Esophagus squamous epithelium (tissue), 5 donors: ENCODE measurements around the gene NEO1. TPM values are rescaled to one million over a fixed set of nuclear protein-coding genes. Genes with fewer than 3 reads are reported as not detected.

ENCODE experiments used
- DNase-seq: peaks from one replicate; lab custom pipeline; 2025; lab: John Stamatoyannopoulos, UW
- H3K27ac ChIP-seq, 4 donors: fragments of 200-600 bp; sonication (generic); one replicate each; pipeline ENCODE4 v1.5.1; 2016 to 2019; ENCODE audit warnings: mild to moderate bottlenecking in 1 of 4
- H3K27me3 ChIP-seq, 4 donors: fragments of 200-600 bp; sonication (generic); 1 replicate in 3 of 4; 2 replicates in 1 of 4; pipeline versions ENCODE4 v1.5.1 to v1.6.0; 2017 to 2021; ENCODE audit warnings: antibody characterized with exemption in 1 of 4
- H3K36me3 ChIP-seq, 3 donors: fragments of 200-600 bp; sonication (generic); one replicate each; pipeline ENCODE4 v1.5.1; 2016 to 2019
- H3K4me1 ChIP-seq, 3 donors: fragments of 200-600 bp; sonication (generic); one replicate each; pipeline ENCODE4 v1.5.1; 2017 to 2019
- H3K4me3 ChIP-seq, 4 donors: fragments of 200-600 bp; sonication (generic); 1 replicate in 3 of 4; 2 replicates in 1 of 4; pipeline ENCODE4 v1.5.1; 2016 to 2019; ENCODE audit warnings: mild to moderate bottlenecking in 2 of 4, moderate library complexity in 1 of 4
- H3K9me3 ChIP-seq, 3 donors: fragments of 200-600 bp; sonication (generic); one replicate each; pipeline ENCODE4 v1.5.1; 2016 to 2019
- CTCF ChIP-seq, 6 experiments: fragments of 450-650 bp in 4 of 6; fragments of 200-600 bp in 2 of 6; sonication (generic) in 2 of 6; IDR thresholded peaks; one replicate each; pipeline ENCODE4 v1.5.1; 2016 to 2019; ENCODE audit warnings: antibody characterized with exemption in 6 of 6, mild to moderate bottlenecking in 4 of 6, moderate library complexity in 4 of 6
- POLR2A ChIP-seq, 4 donors: fragments of 450-650 bp; IDR thresholded peaks; one replicate each; pipeline ENCODE4 v1.6.1; 2017; ENCODE audit warnings: antibody characterized with exemption in 4 of 4, mild to moderate bottlenecking in 4 of 4, moderate library complexity in 3 of 4
- WGBS, 2 donors: methylation state at CpG; one replicate each; pipeline ENCODE4 v1.1.5; 2018; 5-methylcytosine and 5-hydroxymethylcytosine counted together
- intact Hi-C: fragments of 100-400 bp; cut with DNase I; formaldehyde crosslinking; loops from one replicate; pipeline ENCODE4 v1.15.0; 2022
- total RNA-seq, 4 donors: library from RNA; depleted of rRNA; stranded (reverse); fragments of >200 nt; gene quantifications; one replicate each; pipeline ENCODE4 v1.1.0, GENCODE V29; 2016
- donor health status: DM: yes; HTN: yes; CAD: no.

NEO1 gene
- total RNA-seq, 4 donors from 2014 or later: 9.2 to 32.0 (median 15.0) TPM

- intact Hi-C loops: no loop called here
Measured at GRCh38 chr15:73282567-73283365, 230.5 kb downstream of the NEO1 start.

GRCh38 chr15:73283366-73283962, 231.2 kb downstream of the NEO1 start:
- Histone ChIP-seq H3K4me3 (no peak overlapping the region), H3K36me3 (peaks cover 0 to 93% (median 0%) of the 10 kb centered on the region in 3 donors), H3K9me3 (no peaks in the 10 kb centered on the region), H3K27ac (no peak overlapping the region), H3K4me1 (no peaks in the 10 kb centered on the region), H3K27me3 (no peaks in the 10 kb centered on the region)
- WGBS, 2 donors: 85 to 87% methylated on average over 2 of the region's 2 CpGs
- no peak for TF ChIP-seq CTCF (IDR thresholded peaks at IDR 0.05)
- no peak for TF ChIP-seq POLR2A (IDR thresholded peaks at IDR 0.05)
- DNase-seq: no peak
- intact Hi-C loops: no loop called here

More at GRCh38 chr15:73282567-73283365, 230.5 kb downstream of the NEO1 start:
- Histone ChIP-seq H3K9me3 (no peaks in the 10 kb centered on the region), H3K36me3 (peaks cover 0 to 86% (median 0%) of the 10 kb centered on the region in 3 donors), H3K27me3 (no peaks in the 10 kb centered on the region), H3K27ac (no peak overlapping the region), H3K4me1 (no peaks in the 10 kb centered on the region), H3K4me3 (no peak overlapping the region)
- DNase-seq: no peak
- 91 to 94% methylated on average over 8 of the region's 8 CpGs for WGBS, 2 donors
- TF ChIP-seq POLR2A (IDR thresholded peaks at IDR 0.05) (no peak), CTCF (IDR thresholded peaks at IDR 0.05) (no peak)

DNA sequence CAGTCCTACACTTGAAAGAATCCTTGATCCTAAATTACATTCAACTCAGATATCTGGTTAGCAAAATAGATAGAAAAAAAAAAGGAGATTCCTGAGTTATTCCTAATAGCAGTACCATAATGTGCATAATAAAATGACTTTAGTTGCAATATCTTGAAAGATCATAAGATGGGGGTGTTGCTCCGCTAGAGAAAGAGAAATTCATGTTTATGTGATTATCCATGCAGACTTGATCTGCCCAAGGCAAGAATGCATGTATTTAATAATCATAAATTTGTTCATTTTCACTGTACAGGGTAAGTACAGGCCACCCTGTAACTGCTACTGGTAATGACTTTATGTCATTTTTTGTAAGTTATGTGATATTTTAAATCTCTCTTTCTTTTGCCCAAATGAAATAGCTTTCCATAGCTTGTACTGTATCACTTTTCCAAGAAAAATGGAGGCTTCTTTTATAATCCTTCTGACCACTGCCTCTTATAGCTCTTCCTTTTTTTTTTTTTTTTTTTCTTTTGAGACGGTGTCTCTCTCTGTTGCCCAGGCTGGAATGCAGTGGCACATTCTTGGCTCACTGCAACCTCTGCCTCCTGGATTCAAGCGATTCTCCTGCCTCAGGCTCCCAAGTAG, 231.9 kb downstream of the NEO1 start:
- WGBS, 2 donors: 64 to 70% methylated on average over 3 of the region's 3 CpGs
- H3K9me3 ChIP-seq: no peaks in the 10 kb centered on the region
- no peaks in the 10 kb centered on the region for H3K27me3 ChIP-seq
- no peak for DNase-seq
- TF ChIP-seq POLR2A (IDR thresholded peaks at IDR 0.05) (no peak), CTCF (IDR thresholded peaks at IDR 0.05) (no peak)
- no peaks in the 10 kb centered on the region for H3K4me1 ChIP-seq
- H3K27ac ChIP-seq: no peak overlapping the region
- H3K36me3 ChIP-seq: peaks cover 0 to 96% (median 0%) of the 10 kb centered on the region in 3 donors
- intact Hi-C loops: no loop called here
- no peak overlapping the region for H3K4me3 ChIP-seq

DNA sequence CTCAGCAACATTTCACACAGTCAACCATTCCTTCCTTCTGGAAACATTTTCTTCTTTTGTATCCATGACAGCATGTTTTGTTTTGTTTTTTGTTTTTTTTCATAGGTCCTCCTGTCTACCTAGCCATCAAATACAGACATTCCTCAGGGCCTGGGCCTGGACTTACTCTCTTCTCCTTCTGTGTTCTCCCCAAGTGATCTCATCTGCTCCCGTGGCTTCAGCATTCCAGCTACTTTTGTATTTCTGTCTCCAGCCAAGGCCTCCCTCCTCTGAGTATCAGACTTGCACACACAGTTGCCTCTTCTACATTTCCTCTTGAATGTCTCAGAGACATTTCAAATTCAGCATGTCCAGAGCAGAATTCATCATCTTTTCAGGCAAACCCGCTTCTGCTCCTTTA, 234.0 kb downstream of the NEO1 start:
- Histone ChIP-seq H3K36me3 (peaks cover 0 to 97% (median 0%) of the 10 kb centered on the region in 3 donors), H3K27ac (no peak overlapping the region), H3K9me3 (no peaks in the 10 kb centered on the region), H3K4me3 (no peak overlapping the region), H3K27me3 (no peaks in the 10 kb centered on the region), H3K4me1 (no peaks in the 10 kb centered on the region)
- intact Hi-C loops: no loop called here
- no peak for DNase-seq
- WGBS, 2 donors: 64 to 77% methylated on average over 2 of the region's 2 CpGs
- no peak for TF ChIP-seq CTCF (IDR thresholded peaks at IDR 0.05)
- no peak for TF ChIP-seq POLR2A (IDR thresholded peaks at IDR 0.05)

DNA sequence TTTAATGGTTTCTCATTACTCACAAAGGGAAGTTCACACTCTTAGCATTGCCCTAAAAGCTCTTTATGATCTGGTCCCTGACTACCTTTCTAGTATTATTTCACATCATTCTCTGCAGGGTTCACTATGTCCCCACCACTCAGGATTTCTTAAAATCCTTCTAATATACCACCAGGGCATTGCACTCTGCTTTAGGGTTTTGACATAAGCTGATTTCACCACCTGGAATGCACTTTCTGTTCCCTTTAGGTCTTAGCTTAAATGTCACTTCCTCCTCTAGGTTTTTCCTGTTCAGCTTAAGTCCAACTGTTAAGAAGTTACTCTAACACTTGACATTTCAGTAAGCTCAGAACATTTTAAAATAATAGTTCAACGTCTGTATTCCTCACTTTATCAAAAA, 234.8 kb downstream of the NEO1 start:
- H3K27me3 ChIP-seq: no peaks in the 10 kb centered on the region
- no peaks in the 10 kb centered on the region for H3K9me3 ChIP-seq
- no peak overlapping the region for H3K4me3 ChIP-seq
- DNase-seq: no peak
- intact Hi-C loops: no loop called here
- 57 to 60% methylated on average over 1 of the region's 1 CpG for WGBS, 2 donors
- H3K36me3 ChIP-seq: peaks cover 0 to 97% (median 0%) of the 10 kb centered on the region in 3 donors
- H3K27ac ChIP-seq: no peak overlapping the region
- H3K4me1 ChIP-seq: no peaks in the 10 kb centered on the region
- no peak for TF ChIP-seq POLR2A (IDR thresholded peaks at IDR 0.05)
